Endothelial cell of umbilical vein (primary cell): ENCODE results near the gene ZMYM3. TPM values are rescaled to one million over a fixed set of nuclear protein-coding genes. Genes with fewer than 3 reads are reported as not detected.

Experiments used
- BruUV-seq: library from RNA; stranded (reverse); fragments of 400-500 nt; replicated peaks from 2 replicates; lab custom pipeline; 2021; lab: Mats Ljungman, UMichigan
- CTCF ChIA-PET: fragments of 300-600, 350-600 bp; sonication (Branson Sonifier 250); formaldehyde crosslinking; loops from one replicate; lab custom pipeline; 2021; ENCODE audit warnings: antibody characterized with exemption, inconsistent platforms; lab: Charles Lee
- POLR2A ChIA-PET: fragments of 300-600, 350-600 bp; sonication (Branson Sonifier 250); formaldehyde crosslinking; loops from one replicate; lab custom pipeline; 2021; ENCODE audit warnings: antibody characterized with exemption, inconsistent platforms; lab: Charles Lee
- DNase-seq: peaks from one replicate; pipeline ENCODE4 v3.0.0-alpha.2; 2011; ENCODE audit warnings: low read depth, low spot score
- FAIRE-seq: peaks from 2 replicates; lab custom pipeline; 2011; peaks lifted over from hg19 to GRCh38; lab: Jason Lieb, UNC
- H2AFZ ChIP-seq: 2 replicates; pipeline ENCODE4 v1.6.0; 2012; ENCODE audit warnings: low read depth, low read length, control low read depth, inconsistent platforms
- H3K27ac ChIP-seq: 2 replicates; pipeline ENCODE4 v1.5.1; 2011; ENCODE audit warnings: low read depth, mild to moderate bottlenecking, control low read depth, low read length, moderate library complexity; ENCODE audit not compliant: insufficient read depth
- H3K27me3 ChIP-seq, 2 experiments: 2 replicates each; pipeline versions ENCODE4 v1.6.0 to v1.6.1; 2011; ENCODE audit warnings: low read length in 2 of 2, mixed read lengths in 1 of 2; ENCODE audit not compliant: control insufficient read depth in 2 of 2, insufficient read depth in 2 of 2
- H3K36me3 ChIP-seq, 2 experiments: 2 replicates in 1 of 2; 3 replicates in 1 of 2; pipeline ENCODE4 v1.5.1; 2011; ENCODE audit warnings: low read length in 2 of 2, mild to moderate bottlenecking in 1 of 2, moderate library complexity in 1 of 2; ENCODE audit not compliant: control insufficient read depth in 2 of 2, insufficient read depth in 2 of 2; ENCODE audit errors: extremely low read depth in 1 of 2
- H3K4me1 ChIP-seq: 3 replicates; pipeline ENCODE4 v1.5.1; 2011; ENCODE audit warnings: mild to moderate bottlenecking, low read length; ENCODE audit not compliant: control insufficient read depth, insufficient read depth; ENCODE audit errors: extremely low read depth
- H3K4me2 ChIP-seq: 2 replicates; pipeline ENCODE4 v1.6.1; 2011; ENCODE audit warnings: low read length, control low read depth, mixed read lengths; ENCODE audit not compliant: insufficient read depth
- H3K4me3 ChIP-seq, 3 experiments: fragments of 200-600 bp in 1 of 3; sonication (generic), shearing (Covaris generic) in 1 of 3; replicated peaks in 1 of 3; 2 replicates each; pipeline ENCODE4 v1.5.1; 2011 to 2016; ENCODE audit warnings: control low read depth in 3 of 3, low read length in 3 of 3, mild to moderate bottlenecking in 2 of 3, inconsistent platforms in 1 of 3, low read depth in 1 of 3, moderate library complexity in 1 of 3; ENCODE audit not compliant: insufficient read depth in 1 of 3
- H3K79me2 ChIP-seq: 2 replicates; pipeline ENCODE4 v1.6.0; 2012; ENCODE audit warnings: low read length, inconsistent platforms; ENCODE audit not compliant: control insufficient read depth, insufficient read depth
- H3K9ac ChIP-seq: replicated peaks from 2 replicates; pipeline ENCODE3; 2011; ENCODE audit warnings: low read length, control low read depth; ENCODE audit not compliant: insufficient read depth; ENCODE audit errors: extremely low read depth
- H3K9me1 ChIP-seq: replicated peaks from 3 replicates; pipeline ENCODE4 v1.6.0; 2011; ENCODE audit warnings: mild to moderate bottlenecking, low read length; ENCODE audit not compliant: control insufficient read depth, insufficient read depth; ENCODE audit errors: extremely low read depth
- H3K9me3 ChIP-seq: replicated peaks from 2 replicates; pipeline ENCODE4 v1.5.1; 2012; ENCODE audit warnings: low read length, inconsistent platforms; ENCODE audit not compliant: control insufficient read depth, insufficient read depth
- H4K20me1 ChIP-seq: replicated peaks from 2 replicates; pipeline ENCODE3; 2011; ENCODE audit warnings: mild to moderate bottlenecking, low read length; ENCODE audit not compliant: control insufficient read depth, insufficient read depth; ENCODE audit errors: extremely low read depth
- EZH2 ChIP-seq: IDR thresholded peaks from 2 replicates; pipeline ENCODE4 v1.6.1; 2012; ENCODE audit warnings: borderline replicate concordance, low read depth, mild to moderate bottlenecking, moderate library complexity, low read length, inconsistent platforms; ENCODE audit not compliant: severe bottlenecking
- FOS ChIP-seq: IDR thresholded peaks from 2 replicates; pipeline ENCODE4 v1.6.1; 2011; ENCODE audit warnings: mild to moderate bottlenecking, low read length, moderate library complexity, borderline replicate concordance; ENCODE audit not compliant: insufficient read depth
- GATA2 ChIP-seq: IDR thresholded peaks from 2 replicates; pipeline ENCODE4 v1.7.0; 2011; ENCODE audit warnings: low read depth, mild to moderate bottlenecking, moderate library complexity, mixed read lengths, low read length; ENCODE audit not compliant: insufficient read length, insufficient read depth
- JUN ChIP-seq: IDR thresholded peaks from 2 replicates; pipeline ENCODE4 v1.6.1; 2011; ENCODE audit warnings: borderline replicate concordance, low read depth; ENCODE audit not compliant: insufficient read length, insufficient read depth
- MYC ChIP-seq: IDR thresholded peaks from one replicate; pipeline ENCODE4 v1.6.1; 2011; ENCODE audit warnings: mild to moderate bottlenecking, low read depth, low read length
- POLR2A ChIP-seq: IDR thresholded peaks from 2 replicates; pipeline ENCODE4 v1.6.1; 2012; ENCODE audit warnings: low read depth, mild to moderate bottlenecking, control low read depth, low read length
- POLR2AphosphoS5 ChIP-seq: IDR thresholded peaks from 2 replicates; pipeline ENCODE4 v1.6.1; 2012; ENCODE audit warnings: low read depth, mild to moderate bottlenecking, control low read depth, low read length, moderate library complexity; ENCODE audit not compliant: insufficient read depth
- dilution Hi-C: fragments of 300-500 bp; cut with MboI; formaldehyde crosslinking; loops from one replicate; pipeline ENCODE4 v1.15.0; 2019; ENCODE audit warnings: low sequenced_read_pairs; ENCODE audit not compliant: extremely low pct_ligation_motif_present
- intact Hi-C: fragments of 100-400 bp; cut with micrococcal nuclease; formaldehyde crosslinking; loops from one replicate; pipeline ENCODE4 v1.10.0; 2022
- polyA plus RNA-seq, 4 experiments: library from polyadenylated mRNA; depleted of rRNA in 3 of 4; stranded (reverse) in 3 of 4; unstranded in 1 of 4; fragments of >200 nt; gene quantifications; 2 replicates each; pipeline versions ENCODE4 v1.2.1 to v1.2.3, GENCODE V29; 2011 to 2012; ENCODE audit warnings: missing spikeins in 1 of 4
- total RNA-seq: library from RNA; stranded (reverse); gene quantifications from 2 replicates; pipeline ENCODE4 v1.2.3, GENCODE V29; 2021
- TF ChIP-seq, protein P1 (sequence below): IDR thresholded peaks from 2 replicates; pipeline ENCODE4 v1.6.1; 2011; ENCODE audit not compliant: insufficient read depth, insufficient read length
- TF ChIP-seq, protein P2 (sequence below), 2 donors: IDR thresholded peaks; 1 replicate in 1 of 2; 2 replicates in 1 of 2; pipeline ENCODE4 v1.5.1; 2011; ENCODE audit warnings: low read length in 2 of 2, mild to moderate bottlenecking in 2 of 2, moderate library complexity in 2 of 2, control low read depth in 1 of 2, inconsistent platforms in 1 of 2, low read depth in 1 of 2; ENCODE audit not compliant: insufficient read depth in 1 of 2; ENCODE audit errors: extremely low read depth in 1 of 2

ZMYM3 gene
- total and polyA plus RNA-seq, 2 donors (not counting 3 experiments of a cell fraction or from before 2014, with no cell fraction given), result 26.5 to 32.9 TPM

DNA sequence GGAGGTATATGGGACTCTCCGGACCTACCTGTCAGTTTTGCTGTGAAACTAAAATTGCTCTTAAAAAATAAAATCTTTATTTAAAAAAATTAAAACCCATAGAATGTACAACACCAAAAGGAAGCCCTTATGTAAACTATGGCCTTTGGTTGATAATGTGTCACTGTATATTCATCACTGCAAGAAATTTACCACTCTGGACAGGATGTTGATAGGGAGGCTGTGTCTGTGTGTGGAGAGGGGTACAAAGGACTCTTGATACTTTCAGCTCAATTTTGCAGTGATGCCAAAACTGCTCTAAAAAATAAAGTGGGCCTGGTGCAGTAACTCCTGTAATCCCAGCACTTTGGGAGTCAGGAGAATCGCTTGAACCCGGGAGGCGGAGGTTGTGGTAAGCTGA, 2.9 kb upstream of the ZMYM3 start:
- FAIRE-seq (no peak), DNase-seq (no peak)
- no peaks in the 10 kb centered on the region for H3K9me3 ChIP-seq
- no TSS peak for BruUV-seq
- ChIA-PET CTCF (no interaction called here), POLR2A (interaction anchor here (1.3 kb wide), 1 partner anchor 26 kb away, joined by 3 read pairs; the partner anchor contains the start of gene NONO)
- dilution Hi-C loops (no loop called here), intact Hi-C loops (no loop called here)
- H3K9ac ChIP-seq, result no peak overlapping the region
- TF ChIP-seq POLR2AphosphoS5 (no peak), POLR2A (no peak), JUN (no peak), EZH2 (no peak), FOS (no peak)
- H3K9me1 ChIP-seq, result no peaks in the 10 kb centered on the region
- peaks cover 7% of the 10 kb centered on the region for H3K79me2 ChIP-seq
- peaks cover 8% of the 10 kb centered on the region for H3K4me1 ChIP-seq
- no peaks in the 10 kb centered on the region for H3K27me3 ChIP-seq
- no peaks in the 10 kb centered on the region for H3K36me3 ChIP-seq
- H3K4me3 ChIP-seq, result no peak overlapping the region
- no peak overlapping the region for H3K27ac ChIP-seq
- no peak overlapping the region for H3K4me2 ChIP-seq
- H4K20me1 ChIP-seq, result no peaks in the 10 kb centered on the region
- H2AFZ ChIP-seq, result no peak overlapping the region

DNA sequence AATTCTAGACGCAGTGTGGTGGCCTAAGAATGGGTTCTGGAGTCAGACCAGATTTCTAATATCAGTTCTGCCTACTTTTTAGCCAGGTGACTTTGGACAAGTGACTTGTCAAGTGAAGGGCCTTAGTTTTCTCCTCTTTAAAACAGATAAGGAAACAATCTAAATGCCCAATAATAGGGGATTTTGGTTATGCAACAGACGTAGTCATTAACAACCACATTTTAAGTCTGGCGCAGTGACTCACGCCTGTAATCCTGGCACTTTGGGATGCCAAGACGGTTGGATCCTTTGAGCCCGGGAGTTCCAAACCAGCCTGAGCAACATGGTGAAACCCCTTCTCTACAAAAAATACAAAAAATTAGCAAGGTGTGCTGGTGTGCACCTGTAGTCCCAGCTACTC, 2.1 kb upstream of the ZMYM3 start:
- Histone ChIP-seq H3K27me3 (no peaks in the 10 kb centered on the region), H3K36me3 (no peaks in the 10 kb centered on the region), H3K9ac (no peak overlapping the region), H3K9me1 (no peaks in the 10 kb centered on the region), H3K9me3 (no peaks in the 10 kb centered on the region), H3K4me2 (no peak overlapping the region), H4K20me1 (no peaks in the 10 kb centered on the region), H2AFZ (peak overlapping the region; percentile 78), H3K79me2 (peaks cover 7% of the 10 kb centered on the region), H3K27ac (no peak overlapping the region), H3K4me3 (no peak overlapping the region), H3K4me1 (peaks cover 8% of the 10 kb centered on the region)
- DNase-seq (no peak), FAIRE-seq (no peak)
- BruUV-seq, result no TSS peak
- intact Hi-C loops (no loop called here), dilution Hi-C loops (no loop called here)
- ChIA-PET POLR2A (no interaction called here), CTCF (no interaction called here)
- TF ChIP-seq POLR2A, result no peak
- no peak for TF ChIP-seq GATA2
- no peak for TF ChIP-seq POLR2AphosphoS5
- no peak for TF ChIP-seq JUN
- no peak for TF ChIP-seq FOS
- TF ChIP-seq, protein P1, sequence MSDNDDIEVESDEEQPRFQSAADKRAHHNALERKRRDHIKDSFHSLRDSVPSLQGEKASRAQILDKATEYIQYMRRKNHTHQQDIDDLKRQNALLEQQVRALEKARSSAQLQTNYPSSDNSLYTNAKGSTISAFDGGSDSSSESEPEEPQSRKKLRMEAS, result no peak
- no peak for TF ChIP-seq EZH2
- TF ChIP-seq, protein P2, sequence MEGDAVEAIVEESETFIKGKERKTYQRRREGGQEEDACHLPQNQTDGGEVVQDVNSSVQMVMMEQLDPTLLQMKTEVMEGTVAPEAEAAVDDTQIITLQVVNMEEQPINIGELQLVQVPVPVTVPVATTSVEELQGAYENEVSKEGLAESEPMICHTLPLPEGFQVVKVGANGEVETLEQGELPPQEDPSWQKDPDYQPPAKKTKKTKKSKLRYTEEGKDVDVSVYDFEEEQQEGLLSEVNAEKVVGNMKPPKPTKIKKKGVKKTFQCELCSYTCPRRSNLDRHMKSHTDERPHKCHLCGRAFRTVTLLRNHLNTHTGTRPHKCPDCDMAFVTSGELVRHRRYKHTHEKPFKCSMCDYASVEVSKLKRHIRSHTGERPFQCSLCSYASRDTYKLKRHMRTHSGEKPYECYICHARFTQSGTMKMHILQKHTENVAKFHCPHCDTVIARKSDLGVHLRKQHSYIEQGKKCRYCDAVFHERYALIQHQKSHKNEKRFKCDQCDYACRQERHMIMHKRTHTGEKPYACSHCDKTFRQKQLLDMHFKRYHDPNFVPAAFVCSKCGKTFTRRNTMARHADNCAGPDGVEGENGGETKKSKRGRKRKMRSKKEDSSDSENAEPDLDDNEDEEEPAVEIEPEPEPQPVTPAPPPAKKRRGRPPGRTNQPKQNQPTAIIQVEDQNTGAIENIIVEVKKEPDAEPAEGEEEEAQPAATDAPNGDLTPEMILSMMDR (IDR thresholded peaks at IDR 0.05; ENCODE audit: extremely low read depth in 1 of 2, insufficient read depth in 1 of 2, low read depth in 1 of 2, low read length in 2 of 2), result no peak
- no peak for TF ChIP-seq MYC
